ENCODE data around the gene USP40. TPM values are rescaled to one million over a fixed set of nuclear protein-coding genes. Genes with fewer than 3 reads are reported as not detected.

Gene USP40
- total and polyA plus RNA-seq, 2 donors, result 16.1 to 26.7 TPM

DNA sequence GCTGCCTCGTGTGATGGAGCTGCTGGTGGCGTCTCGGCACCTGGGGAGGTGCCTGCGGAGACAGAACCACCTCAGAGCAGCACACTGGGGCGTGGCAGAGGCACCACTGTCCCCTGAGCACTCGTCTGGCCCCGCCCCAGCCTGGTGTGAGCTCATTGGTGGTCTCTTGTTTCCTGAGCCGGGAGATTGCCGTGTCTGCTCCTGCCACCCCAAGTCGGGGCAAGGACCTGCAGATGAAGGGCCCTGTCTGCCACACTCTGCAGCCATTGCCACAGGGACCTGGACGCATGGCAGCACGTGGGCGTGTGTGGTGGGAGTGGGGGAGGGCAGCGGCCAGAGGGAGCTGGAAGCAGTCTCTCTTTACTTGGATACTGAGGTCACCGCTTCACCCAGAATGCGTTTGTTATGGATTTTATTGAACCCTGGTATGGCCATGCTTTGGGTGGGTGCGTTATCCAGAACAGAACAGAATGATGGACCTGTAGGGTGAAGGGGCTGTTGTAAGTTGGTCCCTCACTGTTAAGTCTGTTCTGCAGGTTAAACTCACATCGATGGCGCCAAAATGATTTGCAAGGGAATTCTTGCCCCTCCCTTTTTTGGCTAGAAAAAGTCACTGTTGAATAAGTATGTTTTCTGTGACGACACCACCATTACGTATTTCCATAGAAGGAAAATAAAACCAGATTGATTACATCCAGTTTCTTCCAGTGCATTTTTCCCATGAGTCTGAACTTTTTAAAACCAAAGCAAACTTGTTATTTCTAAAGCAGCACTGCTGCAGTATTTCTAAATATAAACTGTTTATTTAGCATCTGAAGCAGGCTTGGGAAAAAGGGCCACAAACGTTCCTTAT is 92.0 kb downstream of the USP40 start:
- Histone ChIP-seq H3K36me3 (ENCODE audit: control insufficient read depth in 2 of 2, insufficient read depth in 2 of 2, low read length in 1 of 2) (peaks cover 25 to 49% of the 10 kb centered on the region in 2 donors), H3K27ac (ENCODE audit: low read depth in 1 of 2, low read length in 1 of 2) (no peak overlapping the region), H3K4me3 (ENCODE audit: low read length in 2 of 2) (no peak overlapping the region), H3K4me1 (ENCODE audit: control insufficient read depth in 2 of 2, insufficient read depth in 2 of 2, low read length in 2 of 2) (no peaks in the 10 kb centered on the region), H3K9me3 (ENCODE audit: control insufficient read depth in 2 of 2, insufficient read depth in 1 of 2, low read length in 1 of 2) (no peaks in the 10 kb centered on the region), H3K27me3 (ENCODE audit: control insufficient read depth in 2 of 2, insufficient read depth in 1 of 2, low read length in 1 of 2) (no peaks in the 10 kb centered on the region)
- DNase-seq (ENCODE audit: low read depth in 6 of 9, low spot score in 9 of 9), result no peak
- 93% methylated on average over 22 of the region's 22 CpGs for WGBS

DNA sequence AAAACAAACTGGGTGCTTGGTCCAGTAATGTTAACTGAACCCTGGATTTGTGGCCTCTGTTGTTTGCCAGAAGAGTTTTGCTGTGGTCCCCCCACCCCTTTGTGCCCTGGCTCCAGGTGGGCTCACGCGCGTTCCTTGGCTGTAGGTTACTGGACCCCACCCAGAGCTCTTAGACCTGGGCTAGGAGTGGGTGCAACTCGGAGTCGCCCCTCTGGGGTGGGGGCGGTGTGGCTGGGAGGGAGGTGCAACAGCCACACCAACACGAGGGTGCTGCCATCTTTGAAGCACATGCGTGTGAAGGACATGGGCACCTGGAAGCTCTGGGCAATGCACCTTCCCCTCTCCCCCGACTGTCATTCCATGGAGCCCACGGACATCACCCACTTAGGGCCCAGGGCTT is 92.7 kb downstream of the USP40 start:
- DNase-seq (ENCODE audit: low read depth in 6 of 9, low spot score in 9 of 9), result no peak
- 96% methylated on average over 10 of the region's 10 CpGs for WGBS
- H3K9me3 ChIP-seq (ENCODE audit: control insufficient read depth in 2 of 2, insufficient read depth in 1 of 2, low read length in 1 of 2), result no peaks in the 10 kb centered on the region
- H3K27ac ChIP-seq (ENCODE audit: low read depth in 1 of 2, low read length in 1 of 2), result no peak overlapping the region
- no peaks in the 10 kb centered on the region for H3K27me3 ChIP-seq (ENCODE audit: control insufficient read depth in 2 of 2, insufficient read depth in 1 of 2, low read length in 1 of 2)
- peaks cover 32 to 53% of the 10 kb centered on the region in 2 donors for H3K36me3 ChIP-seq (ENCODE audit: control insufficient read depth in 2 of 2, insufficient read depth in 2 of 2, low read length in 1 of 2)
- H3K4me3 ChIP-seq (ENCODE audit: low read length in 2 of 2), result no peak overlapping the region
- no peaks in the 10 kb centered on the region for H3K4me1 ChIP-seq (ENCODE audit: control insufficient read depth in 2 of 2, insufficient read depth in 2 of 2, low read length in 2 of 2)

DNA sequence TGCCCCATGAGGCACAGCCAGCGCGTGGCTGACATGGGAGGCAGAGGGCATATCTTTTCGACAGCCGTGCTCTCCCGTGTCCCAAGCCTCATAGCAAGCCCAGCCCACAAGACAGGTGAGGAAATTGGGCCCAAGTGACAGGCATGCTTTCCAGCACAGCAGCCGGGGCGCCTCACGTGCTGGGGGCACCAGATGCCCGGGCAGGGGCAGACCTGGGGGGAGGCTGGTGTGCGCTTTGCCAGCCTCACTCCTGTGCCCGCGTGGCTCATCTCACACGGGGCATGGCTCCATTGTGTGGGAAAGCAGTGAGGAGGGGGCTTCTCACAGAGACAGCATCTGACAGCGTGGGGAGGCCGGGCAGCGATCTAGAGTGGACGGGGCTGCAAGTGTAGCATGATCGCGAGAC is 93.2 kb downstream of the USP40 start:
- WGBS, result 97% methylated on average over 19 of the region's 19 CpGs
- DNase-seq (ENCODE audit: low read depth in 6 of 9, low spot score in 9 of 9), result no peak
- no peak overlapping the region for H3K27ac ChIP-seq (ENCODE audit: low read depth in 1 of 2, low read length in 1 of 2)
- H3K9me3 ChIP-seq (ENCODE audit: control insufficient read depth in 2 of 2, insufficient read depth in 1 of 2, low read length in 1 of 2), result no peaks in the 10 kb centered on the region
- H3K4me3 ChIP-seq (ENCODE audit: low read length in 2 of 2), result no peak overlapping the region
- H3K36me3 ChIP-seq (ENCODE audit: control insufficient read depth in 2 of 2, insufficient read depth in 2 of 2, low read length in 1 of 2), result peaks cover 37 to 56% of the 10 kb centered on the region in 2 donors
- H3K4me1 ChIP-seq (ENCODE audit: control insufficient read depth in 2 of 2, insufficient read depth in 2 of 2, low read length in 2 of 2), result no peaks in the 10 kb centered on the region
- H3K27me3 ChIP-seq (ENCODE audit: control insufficient read depth in 2 of 2, insufficient read depth in 1 of 2, low read length in 1 of 2), result no peaks in the 10 kb centered on the region

DNA sequence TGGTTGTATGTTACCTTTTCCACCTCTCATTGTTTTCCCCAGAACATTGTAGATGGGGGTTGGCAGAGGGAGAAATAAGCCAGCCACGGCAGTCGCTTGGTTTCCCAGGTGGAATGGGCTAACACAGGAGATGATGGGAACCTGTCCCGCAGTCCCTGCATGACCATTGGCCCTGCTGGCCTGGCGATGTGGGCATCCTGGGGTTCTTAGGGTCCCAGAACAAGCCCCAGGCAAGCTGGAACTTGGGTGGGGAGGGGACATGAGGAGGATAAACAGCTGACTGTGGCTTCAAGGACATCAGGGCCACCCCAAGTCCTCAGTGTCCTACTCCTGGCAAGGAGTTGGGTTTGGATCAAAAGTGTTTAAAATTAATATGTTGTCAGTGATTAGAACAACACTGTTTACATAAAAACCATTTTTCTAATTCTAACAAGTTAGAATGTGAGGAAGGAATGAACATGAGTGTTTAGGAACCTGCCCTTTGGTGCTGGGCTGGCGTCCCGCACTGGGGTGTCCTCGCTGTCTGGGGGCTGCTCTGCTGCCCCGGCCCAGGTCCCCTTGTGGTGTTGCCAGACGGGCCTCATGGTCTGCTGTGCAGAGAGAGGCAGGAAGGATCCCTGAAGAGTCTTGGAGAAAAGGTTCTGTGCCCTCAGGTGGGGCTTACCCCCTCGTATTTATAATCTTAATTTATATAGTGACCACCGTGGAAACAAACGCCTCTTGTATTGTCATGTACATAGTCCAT is 95.1 kb downstream of the USP40 start:
- DNase-seq (ENCODE audit: low read depth in 6 of 9, low spot score in 9 of 9), result no peak

DNA sequence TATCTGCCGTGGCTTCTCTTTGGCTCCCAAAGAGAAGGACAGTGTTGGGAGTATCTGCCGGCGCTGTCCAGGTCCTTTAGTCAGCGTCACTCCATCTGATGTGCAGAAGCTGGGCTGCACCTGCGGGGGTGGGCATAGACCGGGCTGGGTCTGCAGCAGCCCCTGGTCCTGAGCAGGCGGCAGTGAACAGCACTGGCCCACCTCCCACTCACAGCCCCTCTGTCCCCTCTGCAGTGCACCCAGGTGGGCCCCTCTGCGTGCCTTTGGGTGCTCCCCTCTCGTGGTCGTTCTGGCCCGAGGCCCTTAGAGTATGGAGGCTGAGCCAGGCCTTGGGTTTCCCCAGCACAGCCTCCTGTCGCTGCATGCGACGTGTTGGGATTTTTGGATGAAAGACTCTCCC is 95.7 kb downstream of the USP40 start:
- no peak for DNase-seq (ENCODE audit: low read depth in 6 of 9, low spot score in 9 of 9)
- Histone ChIP-seq H3K27ac (ENCODE audit: low read depth in 1 of 2, low read length in 1 of 2) (no peak overlapping the region), H3K27me3 (ENCODE audit: control insufficient read depth in 2 of 2, insufficient read depth in 1 of 2, low read length in 1 of 2) (no peaks in the 10 kb centered on the region), H3K4me3 (ENCODE audit: low read length in 2 of 2) (no peak overlapping the region), H3K36me3 (ENCODE audit: control insufficient read depth in 2 of 2, insufficient read depth in 2 of 2, low read length in 1 of 2) (peaks cover 35 to 58% of the 10 kb centered on the region in 2 donors), H3K9me3 (ENCODE audit: control insufficient read depth in 2 of 2, insufficient read depth in 1 of 2, low read length in 1 of 2) (no peaks in the 10 kb centered on the region), H3K4me1 (ENCODE audit: control insufficient read depth in 2 of 2, insufficient read depth in 2 of 2, low read length in 2 of 2) (no peaks in the 10 kb centered on the region)
- 94% methylated on average over 14 of the region's 14 CpGs for WGBS

More for the DNA sequence above, 95.1 kb downstream of the USP40 start:
- Histone ChIP-seq H3K36me3 (ENCODE audit: control insufficient read depth in 2 of 2, insufficient read depth in 2 of 2, low read length in 1 of 2) (peaks cover 36 to 61% of the 10 kb centered on the region in 2 donors), H3K9me3 (ENCODE audit: control insufficient read depth in 2 of 2, insufficient read depth in 1 of 2, low read length in 1 of 2) (no peaks in the 10 kb centered on the region), H3K4me1 (ENCODE audit: control insufficient read depth in 2 of 2, insufficient read depth in 2 of 2, low read length in 2 of 2) (no peaks in the 10 kb centered on the region), H3K27ac (ENCODE audit: low read depth in 1 of 2, low read length in 1 of 2) (no peak overlapping the region), H3K27me3 (ENCODE audit: control insufficient read depth in 2 of 2, insufficient read depth in 1 of 2, low read length in 1 of 2) (no peaks in the 10 kb centered on the region), H3K4me3 (ENCODE audit: low read length in 2 of 2) (no peak overlapping the region)
- 99% methylated on average over 12 of the region's 12 CpGs for WGBS

DNA sequence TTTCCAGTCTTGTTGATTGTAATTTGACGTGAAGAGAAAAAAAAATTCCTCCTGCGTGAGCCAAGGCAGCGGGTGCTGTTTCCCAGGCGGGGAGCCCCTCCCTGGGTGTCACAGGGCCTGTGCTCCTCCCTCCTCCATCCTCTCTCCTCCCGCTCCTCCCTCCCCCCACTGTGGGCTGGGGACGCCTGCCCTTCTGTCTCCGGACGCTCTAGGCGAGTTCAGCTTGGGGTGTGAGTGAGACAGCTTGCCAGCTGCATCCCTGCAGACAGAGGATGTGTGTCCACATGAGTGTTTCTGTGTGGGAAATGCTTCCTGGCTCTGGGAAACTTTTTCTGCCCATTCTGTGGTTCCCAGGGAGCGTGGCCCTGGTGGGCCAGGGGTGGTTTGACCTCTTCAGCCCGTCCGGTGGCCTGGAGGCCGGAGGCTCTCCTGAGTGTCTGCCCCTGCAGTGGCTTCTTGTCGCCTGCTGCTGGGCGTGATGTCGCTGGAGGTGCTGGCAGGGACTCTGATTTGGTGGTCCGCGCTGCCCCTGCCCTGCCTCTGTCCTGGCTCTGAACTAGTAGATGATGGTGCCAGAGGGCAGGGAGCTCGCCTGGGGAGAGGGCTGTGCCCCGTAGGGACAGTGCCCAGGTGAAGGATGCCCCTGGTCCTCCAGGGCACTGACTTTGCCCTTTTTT is 96.4 kb downstream of the USP40 start:
- no peaks in the 10 kb centered on the region for H3K4me1 ChIP-seq (ENCODE audit: control insufficient read depth in 2 of 2, insufficient read depth in 2 of 2, low read length in 2 of 2)
- DNase-seq (ENCODE audit: low read depth in 6 of 9, low spot score in 9 of 9), result no peak
- H3K36me3 ChIP-seq (ENCODE audit: control insufficient read depth in 2 of 2, insufficient read depth in 2 of 2, low read length in 1 of 2), result peaks cover 36 to 54% of the 10 kb centered on the region in 2 donors
- no peaks in the 10 kb centered on the region for H3K9me3 ChIP-seq (ENCODE audit: control insufficient read depth in 2 of 2, insufficient read depth in 1 of 2, low read length in 1 of 2)
- 92% methylated on average over 20 of the region's 20 CpGs for WGBS
- no peak overlapping the region for H3K27ac ChIP-seq (ENCODE audit: low read depth in 1 of 2, low read length in 1 of 2)
- no peaks in the 10 kb centered on the region for H3K27me3 ChIP-seq (ENCODE audit: control insufficient read depth in 2 of 2, insufficient read depth in 1 of 2, low read length in 1 of 2)
- no peak overlapping the region for H3K4me3 ChIP-seq (ENCODE audit: low read length in 2 of 2)

DNA sequence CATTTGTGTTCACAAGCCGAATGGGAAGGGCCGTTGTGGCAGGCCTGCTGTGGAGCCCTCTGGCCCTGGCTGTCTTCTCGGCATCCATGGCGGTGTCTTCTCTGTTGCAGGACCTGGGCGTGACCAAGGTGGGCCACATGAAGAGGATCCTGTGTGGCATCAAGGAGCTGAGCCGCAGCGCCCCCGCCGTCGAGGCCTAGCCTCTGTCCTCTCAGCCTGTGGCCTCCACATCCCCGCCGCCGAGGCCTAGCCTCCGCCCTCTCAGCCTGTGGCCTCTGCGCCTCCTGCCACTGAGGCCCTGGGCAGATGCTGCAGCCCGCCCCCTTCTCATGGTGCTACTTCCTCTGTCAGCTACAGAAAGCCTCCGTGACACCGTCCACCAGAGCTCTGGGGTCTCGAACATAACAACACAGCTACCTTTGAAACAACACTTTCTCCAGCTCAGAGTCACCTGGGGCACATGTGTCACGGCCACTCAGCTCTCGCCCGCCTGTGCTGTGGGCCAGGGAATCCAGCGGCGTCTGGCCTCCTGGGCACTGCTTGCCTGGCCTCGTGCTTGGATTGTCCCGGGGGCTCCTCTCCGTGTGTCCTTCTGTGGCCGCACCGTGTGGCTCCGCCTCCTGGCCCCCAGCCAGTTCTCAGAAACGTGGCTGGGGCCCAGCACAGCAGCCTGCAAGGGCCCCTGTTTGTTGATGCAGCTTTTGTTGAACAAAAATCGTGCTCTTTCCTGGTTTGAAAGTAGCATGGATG is 97.1 kb downstream of the USP40 start:
- Histone ChIP-seq H3K4me3 (ENCODE audit: low read length in 2 of 2) (no peak overlapping the region), H3K9me3 (ENCODE audit: control insufficient read depth in 2 of 2, insufficient read depth in 1 of 2, low read length in 1 of 2) (no peaks in the 10 kb centered on the region), H3K27me3 (ENCODE audit: control insufficient read depth in 2 of 2, insufficient read depth in 1 of 2, low read length in 1 of 2) (no peaks in the 10 kb centered on the region), H3K4me1 (ENCODE audit: control insufficient read depth in 2 of 2, insufficient read depth in 2 of 2, low read length in 2 of 2) (no peaks in the 10 kb centered on the region), H3K36me3 (ENCODE audit: control insufficient read depth in 2 of 2, insufficient read depth in 2 of 2, low read length in 1 of 2) (peaks cover 43 to 60% of the 10 kb centered on the region in 2 donors), H3K27ac (ENCODE audit: low read depth in 1 of 2, low read length in 1 of 2) (no peak overlapping the region)
- 96% methylated on average over 32 of the region's 32 CpGs for WGBS
- DNase-seq (ENCODE audit: low read depth in 6 of 9, low spot score in 9 of 9), result no peak

DNA sequence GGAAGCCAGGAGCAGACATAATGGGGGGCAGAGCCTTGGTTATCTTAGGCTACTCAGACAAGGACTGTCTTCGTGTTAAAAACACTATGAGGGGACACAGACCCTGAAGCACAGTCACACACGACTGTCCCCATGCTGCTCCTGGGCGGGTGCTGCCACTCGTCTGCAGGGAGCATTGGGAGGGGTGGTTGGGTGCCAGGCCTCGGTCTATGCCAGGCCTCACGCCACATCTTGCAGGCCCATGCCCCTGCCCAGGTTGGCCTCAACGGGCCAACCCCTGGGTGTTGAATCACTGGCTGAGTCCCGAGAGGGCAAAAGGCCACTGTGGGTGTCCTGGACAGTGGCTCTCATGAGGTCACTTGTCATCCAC is 97.9 kb downstream of the USP40 start:
- H3K9me3 ChIP-seq (ENCODE audit: control insufficient read depth in 2 of 2, insufficient read depth in 1 of 2, low read length in 1 of 2), result no peaks in the 10 kb centered on the region
- no peak overlapping the region for H3K4me3 ChIP-seq (ENCODE audit: low read length in 2 of 2)
- no peaks in the 10 kb centered on the region for H3K4me1 ChIP-seq (ENCODE audit: control insufficient read depth in 2 of 2, insufficient read depth in 2 of 2, low read length in 2 of 2)
- DNase-seq (ENCODE audit: low read depth in 6 of 9, low spot score in 9 of 9), result no peak
- H3K27ac ChIP-seq (ENCODE audit: low read depth in 1 of 2, low read length in 1 of 2), result no peak overlapping the region
- no peaks in the 10 kb centered on the region for H3K27me3 ChIP-seq (ENCODE audit: control insufficient read depth in 2 of 2, insufficient read depth in 1 of 2, low read length in 1 of 2)
- 98% methylated on average over 8 of the region's 8 CpGs for WGBS
- H3K36me3 ChIP-seq (ENCODE audit: control insufficient read depth in 2 of 2, insufficient read depth in 2 of 2, low read length in 1 of 2), result peaks cover 50 to 67% of the 10 kb centered on the region in 2 donors
